AG04450 (cell line): ENCODE data around the gene TNNT2. TPM values are rescaled to one million over a fixed set of nuclear protein-coding genes. Genes with fewer than 3 reads are reported as not detected.

ENCODE experiments used
- CTCF ChIA-PET: fragments of 300-600, 350-600 bp; formaldehyde crosslinking; extraction: SDS; loops from one replicate; lab custom pipeline; 2022; ENCODE audit warnings: antibody characterized with exemption, inconsistent platforms; lab: Charles Lee
- POLR2A ChIA-PET: fragments of 350-600 bp; formaldehyde crosslinking; extraction: SDS; loops from one replicate; lab custom pipeline; 2021; ENCODE audit warnings: antibody characterized with exemption, inconsistent platforms; lab: Yijun Ruan, JAX
- DNase-seq: peaks from one replicate; pipeline ENCODE4 v3.0.0-alpha.2; 2011; ENCODE audit warnings: low read depth, low spot score
- H3K27ac ChIP-seq: one replicate; pipeline ENCODE4 v1.5.1; 2012; ENCODE audit warnings: low read depth, low read length, control low read depth
- H3K27me3 ChIP-seq: one replicate; pipeline ENCODE4 v1.6.0; 2012; ENCODE audit warnings: low read length; ENCODE audit not compliant: control insufficient read depth, insufficient read depth
- H3K4me3 ChIP-seq: 2 replicates; pipeline ENCODE4 v1.5.1; 2011; ENCODE audit warnings: mild to moderate bottlenecking, low read depth, low read length, control low read depth
- H3K9me3 ChIP-seq: 2 replicates; pipeline ENCODE4 v1.5.1; 2012; ENCODE audit warnings: low read length; ENCODE audit not compliant: control insufficient read depth, insufficient read depth
- CTCF ChIP-seq: IDR thresholded peaks from 2 replicates; pipeline ENCODE4 v1.5.1; 2011; ENCODE audit warnings: low read depth, low read length, control low read depth, inconsistent platforms
- polyA plus RNA-seq: library from polyadenylated mRNA; depleted of rRNA; stranded (reverse); fragments of >200 nt; gene quantifications from 2 replicates; pipeline ENCODE4 v1.2.3, GENCODE V29; 2011

The TNNT2 gene
- polyA plus RNA-seq, 1 experiment: 2.3 TPM

GRCh38 chr1:201332616-201333335, 44.7 kb downstream of the TNNT2 start:
- Histone ChIP-seq H3K4me3 (no peak overlapping the region), H3K27me3 (peaks cover 34% of the 10 kb centered on the region), H3K27ac (no peak overlapping the region), H3K9me3 (peaks cover 3% of the 10 kb centered on the region; the same call in 1 of the 2 replicates)
- CTCF ChIA-PET: interaction anchor here (0.7 to 1.0 kb wide), 2 partner anchors 13 to 103 kb away, joined by 3 read pairs; no protein-coding TSS in a partner anchor
- TF ChIP-seq CTCF: no peak
- no peak for DNase-seq
- POLR2A ChIA-PET: no interaction called here

GRCh38 chr1:201332021-201332420, 45.5 kb downstream of the TNNT2 start:
- CTCF ChIA-PET: no interaction called here
- peaks cover 3% of the 10 kb centered on the region; the same call in 1 of the 2 replicates for H3K9me3 ChIP-seq
- no peak for TF ChIP-seq CTCF
- H3K27me3 ChIP-seq: peaks cover 37% of the 10 kb centered on the region
- no peak overlapping the region for H3K4me3 ChIP-seq
- POLR2A ChIA-PET: no interaction called here
- no peak overlapping the region for H3K27ac ChIP-seq
- DNase-seq: no peak

GRCh38 chr1:201331166-201331565, 46.3 kb downstream of the TNNT2 start:
- no peak for DNase-seq
- TF ChIP-seq CTCF: no peak
- ChIA-PET CTCF (interaction anchor here (3.7 kb wide), 1 partner anchor 16 kb away, joined by 26 read pairs; no protein-coding TSS in a partner anchor), POLR2A (no interaction called here)
- Histone ChIP-seq H3K27ac (no peak overlapping the region), H3K27me3 (peaks cover 45% of the 10 kb centered on the region), H3K9me3 (peaks cover 3% of the 10 kb centered on the region; the same call in 1 of the 2 replicates), H3K4me3 (no peak overlapping the region)

- no peak overlapping the region for H3K27ac ChIP-seq
- ChIA-PET POLR2A (no interaction called here), CTCF (interaction anchor here (3.7 kb wide), 1 partner anchor 17 kb away, joined by 26 read pairs; no protein-coding TSS in a partner anchor)
- H3K9me3 ChIP-seq: peaks cover 3% of the 10 kb centered on the region; the same call in 1 of the 2 replicates
- peaks cover 42% of the 10 kb centered on the region for H3K27me3 ChIP-seq
- H3K4me3 ChIP-seq: no peak overlapping the region
- no peak for DNase-seq
- TF ChIP-seq CTCF: no peak
Observed at GRCh38 chr1:201330541-201330940, 46.9 kb downstream of the TNNT2 start.

- Histone ChIP-seq H3K9me3 (peaks cover 3% of the 10 kb centered on the region; the same call in 1 of the 2 replicates), H3K4me3 (no peak overlapping the region), H3K27me3 (peaks cover 46% of the 10 kb centered on the region), H3K27ac (no peak overlapping the region)
- ChIA-PET CTCF (interaction anchor here (0.7 to 3.7 kb wide), 2 partner anchors 17 to 32 kb away, joined by 6 to 26 read pairs; no protein-coding TSS in a partner anchor), POLR2A (no interaction called here)
- no peak for TF ChIP-seq CTCF
- DNase-seq: no peak
Observed at GRCh38 chr1:201329801-201330200, 47.7 kb downstream of the TNNT2 start.
